ENCODE data around the gene PTAFR.

DNA sequence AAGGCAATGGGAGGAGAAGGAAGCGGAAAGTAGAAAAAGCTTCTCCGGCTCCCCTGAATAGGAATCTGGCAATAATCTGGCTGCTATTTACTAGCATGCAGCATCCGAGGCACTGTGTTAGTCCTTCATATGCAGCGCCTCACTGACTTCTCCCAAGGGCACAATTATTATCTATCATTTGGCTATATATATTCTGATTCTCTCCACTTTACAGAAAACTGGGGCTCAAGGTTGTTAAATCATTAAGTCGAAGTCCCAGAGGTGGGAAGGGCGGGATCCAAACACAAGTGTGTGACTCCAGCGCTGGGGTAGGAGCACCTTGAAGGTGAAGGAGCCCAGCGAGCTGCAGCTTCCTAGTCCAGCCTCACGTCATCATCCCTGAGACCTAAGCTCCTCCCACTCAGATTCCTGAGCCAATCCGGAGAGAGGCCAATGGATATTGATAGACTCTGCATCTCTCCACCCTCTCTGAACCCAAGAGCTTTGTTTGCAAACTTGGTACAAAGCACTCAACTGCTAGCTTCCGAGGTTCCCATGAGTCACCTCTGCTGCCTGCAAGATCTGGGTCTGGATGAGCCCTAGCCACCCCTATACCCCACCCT lies 71.5 kb downstream of the PTAFR start:
- TF ChIP-seq, protein P1, sequence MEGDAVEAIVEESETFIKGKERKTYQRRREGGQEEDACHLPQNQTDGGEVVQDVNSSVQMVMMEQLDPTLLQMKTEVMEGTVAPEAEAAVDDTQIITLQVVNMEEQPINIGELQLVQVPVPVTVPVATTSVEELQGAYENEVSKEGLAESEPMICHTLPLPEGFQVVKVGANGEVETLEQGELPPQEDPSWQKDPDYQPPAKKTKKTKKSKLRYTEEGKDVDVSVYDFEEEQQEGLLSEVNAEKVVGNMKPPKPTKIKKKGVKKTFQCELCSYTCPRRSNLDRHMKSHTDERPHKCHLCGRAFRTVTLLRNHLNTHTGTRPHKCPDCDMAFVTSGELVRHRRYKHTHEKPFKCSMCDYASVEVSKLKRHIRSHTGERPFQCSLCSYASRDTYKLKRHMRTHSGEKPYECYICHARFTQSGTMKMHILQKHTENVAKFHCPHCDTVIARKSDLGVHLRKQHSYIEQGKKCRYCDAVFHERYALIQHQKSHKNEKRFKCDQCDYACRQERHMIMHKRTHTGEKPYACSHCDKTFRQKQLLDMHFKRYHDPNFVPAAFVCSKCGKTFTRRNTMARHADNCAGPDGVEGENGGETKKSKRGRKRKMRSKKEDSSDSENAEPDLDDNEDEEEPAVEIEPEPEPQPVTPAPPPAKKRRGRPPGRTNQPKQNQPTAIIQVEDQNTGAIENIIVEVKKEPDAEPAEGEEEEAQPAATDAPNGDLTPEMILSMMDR (IDR thresholded peaks at IDR 0.05): no peak
- TF ChIP-seq POLR2A (IDR thresholded peaks at IDR 0.05): no peak

Measured in lower leg skin (tissue), 3 donors.